RWPE1 (cell line): ENCODE results near the gene ATP8B4.

ENCODE experiments used
- CTCF ChIA-PET: fragments of 350-600 bp; sonication (Branson Sonifier 250); formaldehyde crosslinking; extraction: SDS; loops from one replicate; lab custom pipeline; 2021; lab: Yijun Ruan, JAX
- POLR2A ChIA-PET: fragments of 400-600 bp; formaldehyde crosslinking; extraction: SDS; loops from one replicate; lab custom pipeline; 2020; ENCODE audit warnings: antibody characterized with exemption; ENCODE audit not compliant: low non-redundant PET; lab: Yijun Ruan, JAX
- DNase-seq: peaks from one replicate; pipeline ENCODE4 v3.0.0; 2012; ENCODE audit warnings: low spot score
- H3K27ac ChIP-seq: fragments of 450-650 bp; 2 replicates; pipeline ENCODE4 v1.5.1; 2017
- TF ChIP-seq, protein P1 (sequence below): fragments of 450-650 bp; conservative IDR thresholded peaks from 2 replicates; pipeline ENCODE4 v1.5.1; 2017; ENCODE audit warnings: low read depth, mild to moderate bottlenecking

The ATP8B4 gene

DNA sequence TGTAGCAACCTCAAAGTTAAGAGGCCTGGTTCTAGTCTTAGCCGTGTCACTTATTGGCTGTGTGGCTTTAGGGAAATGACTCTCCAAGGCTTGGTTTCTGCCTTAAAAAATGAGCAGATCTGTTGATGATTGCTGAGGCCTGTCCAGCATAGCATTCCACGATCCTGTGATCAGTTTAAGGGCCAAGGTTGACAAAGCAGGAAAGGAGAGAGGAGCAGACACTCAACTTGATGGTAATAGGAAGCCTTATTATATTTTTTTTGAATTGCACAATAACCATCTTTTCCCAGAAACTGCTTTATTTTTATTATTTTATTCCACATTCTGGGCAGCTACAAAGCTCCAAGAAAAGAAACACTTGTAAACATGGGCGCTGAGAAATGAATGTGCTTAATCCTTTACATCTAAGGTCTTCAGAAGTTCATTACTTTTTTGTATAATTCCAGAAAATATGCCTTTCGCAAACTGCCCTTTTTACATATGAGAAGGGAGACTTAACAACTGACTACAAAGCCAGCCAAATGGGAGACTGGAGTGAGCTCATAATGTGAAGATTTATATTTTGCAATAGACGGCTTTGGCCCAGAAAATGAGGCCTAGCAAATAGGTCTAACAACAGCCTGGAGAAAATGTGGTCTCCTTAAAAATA, 241.0 kb downstream of the ATP8B4 start:
- no peak for DNase-seq
- H3K27ac ChIP-seq: no peak overlapping the region
- ChIA-PET CTCF (no interaction called here), POLR2A (no interaction called here)
- TF ChIP-seq, protein P1, sequence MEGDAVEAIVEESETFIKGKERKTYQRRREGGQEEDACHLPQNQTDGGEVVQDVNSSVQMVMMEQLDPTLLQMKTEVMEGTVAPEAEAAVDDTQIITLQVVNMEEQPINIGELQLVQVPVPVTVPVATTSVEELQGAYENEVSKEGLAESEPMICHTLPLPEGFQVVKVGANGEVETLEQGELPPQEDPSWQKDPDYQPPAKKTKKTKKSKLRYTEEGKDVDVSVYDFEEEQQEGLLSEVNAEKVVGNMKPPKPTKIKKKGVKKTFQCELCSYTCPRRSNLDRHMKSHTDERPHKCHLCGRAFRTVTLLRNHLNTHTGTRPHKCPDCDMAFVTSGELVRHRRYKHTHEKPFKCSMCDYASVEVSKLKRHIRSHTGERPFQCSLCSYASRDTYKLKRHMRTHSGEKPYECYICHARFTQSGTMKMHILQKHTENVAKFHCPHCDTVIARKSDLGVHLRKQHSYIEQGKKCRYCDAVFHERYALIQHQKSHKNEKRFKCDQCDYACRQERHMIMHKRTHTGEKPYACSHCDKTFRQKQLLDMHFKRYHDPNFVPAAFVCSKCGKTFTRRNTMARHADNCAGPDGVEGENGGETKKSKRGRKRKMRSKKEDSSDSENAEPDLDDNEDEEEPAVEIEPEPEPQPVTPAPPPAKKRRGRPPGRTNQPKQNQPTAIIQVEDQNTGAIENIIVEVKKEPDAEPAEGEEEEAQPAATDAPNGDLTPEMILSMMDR: no peak

DNA sequence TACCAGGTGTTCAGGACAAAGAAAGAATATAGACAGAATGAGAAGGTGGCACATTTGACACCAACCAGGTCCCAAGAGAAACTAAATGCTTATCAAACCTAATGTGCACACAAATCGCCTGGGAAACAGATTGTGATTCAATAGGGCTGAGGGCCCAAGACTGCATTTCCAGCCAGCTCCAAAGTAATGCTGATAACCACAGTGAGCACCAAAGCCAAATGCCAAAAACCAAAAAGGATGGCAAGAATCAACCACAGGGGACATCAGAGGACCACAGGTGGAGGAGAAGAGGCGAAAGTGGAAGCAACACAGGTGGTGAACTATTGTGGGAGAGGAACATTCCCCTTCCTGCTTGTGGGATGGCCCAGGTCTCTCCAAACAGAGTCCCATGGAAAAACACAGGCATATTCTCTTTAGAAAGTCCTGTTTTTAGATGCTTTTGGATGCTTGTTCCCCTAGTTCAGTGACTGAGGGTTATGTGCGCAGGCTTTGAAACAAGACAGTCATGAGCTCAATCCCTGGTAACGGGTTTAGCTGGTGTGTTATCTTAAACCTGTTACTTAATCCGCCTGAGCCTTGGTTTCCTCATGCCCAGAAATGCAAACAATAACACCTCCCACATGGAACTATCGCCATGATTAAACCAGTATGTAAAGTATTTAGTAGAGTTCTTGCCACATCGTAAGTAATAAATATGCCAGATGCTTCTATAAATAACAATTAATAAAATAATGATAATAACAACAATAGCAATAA, 241.7 kb downstream of the ATP8B4 start:
- ChIA-PET CTCF (interaction anchor here (1.1 kb wide), 1 partner anchor 642 kb away, joined by 3 read pairs; no protein-coding TSS in a partner anchor), POLR2A (no interaction called here)
- TF ChIP-seq, protein P1: no peak

DNA sequence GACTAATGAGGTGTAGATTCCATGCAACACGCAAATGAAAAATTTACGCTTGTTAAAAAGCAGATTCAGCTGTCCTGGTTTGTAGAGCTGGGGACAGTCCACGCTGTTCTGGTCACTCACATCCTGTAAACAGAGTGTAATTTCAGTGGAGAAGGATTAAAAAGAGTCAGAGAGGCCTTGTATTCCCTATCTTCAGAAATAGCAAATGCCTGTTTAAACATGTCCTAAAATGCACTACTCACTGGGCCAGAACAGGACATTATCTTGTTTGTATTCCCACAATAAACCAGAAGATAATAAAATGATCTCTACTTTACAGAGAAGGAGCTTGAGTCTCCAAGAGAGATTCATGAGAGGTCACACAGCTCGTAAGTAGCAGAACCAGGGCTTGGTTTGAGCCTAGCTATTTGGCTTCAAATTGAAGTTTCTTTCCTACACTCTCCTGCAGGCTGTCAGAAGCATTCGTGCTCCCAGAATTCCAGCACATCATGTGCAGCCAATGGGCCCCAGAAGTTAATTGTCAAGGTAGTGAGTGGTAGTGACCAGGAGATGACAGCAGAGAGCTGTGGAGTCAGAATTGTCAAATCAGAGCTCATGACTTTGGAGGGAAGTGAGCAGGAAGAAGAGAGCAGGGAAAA, 242.5 kb downstream of the ATP8B4 start:
- no peak overlapping the region for H3K27ac ChIP-seq
- ChIA-PET CTCF (interaction anchor here (0.6 to 1.1 kb wide), 2 partner anchors 72 to 641 kb away, joined by 3 read pairs; no protein-coding TSS in a partner anchor), POLR2A (no interaction called here)
- TF ChIP-seq, protein P1: no peak
- no peak for DNase-seq

More for the DNA sequence above, 241.7 kb downstream of the ATP8B4 start:
- H3K27ac ChIP-seq: no peak overlapping the region
- no peak for DNase-seq

DNA sequence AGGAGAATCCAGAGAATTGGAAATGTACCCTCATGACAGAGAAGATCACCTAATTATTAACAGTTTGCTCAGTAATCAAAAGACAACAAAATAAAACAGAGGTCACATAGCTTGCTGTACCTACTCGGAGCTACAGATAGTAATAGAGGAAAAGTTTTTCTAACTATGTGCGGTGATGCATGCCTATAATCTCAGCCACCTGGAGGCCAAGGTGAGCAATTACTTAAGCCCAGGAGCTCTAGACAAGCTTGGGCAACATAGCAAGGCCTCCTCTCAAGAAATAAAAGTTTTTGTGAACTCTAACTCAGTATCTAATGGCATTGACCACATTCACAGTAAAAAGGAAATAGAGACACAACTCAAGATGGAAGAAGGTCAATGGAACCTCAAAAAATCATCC, 243.6 kb downstream of the ATP8B4 start:
- DNase-seq: no peak
- POLR2A ChIA-PET: no interaction called here
- TF ChIP-seq, protein P1: no peak
- no peak overlapping the region for H3K27ac ChIP-seq
- CTCF ChIA-PET: interaction anchor here (0.7 kb wide), 1 partner anchor 30 kb away, joined by 3 read pairs; no protein-coding TSS in a partner anchor

DNA sequence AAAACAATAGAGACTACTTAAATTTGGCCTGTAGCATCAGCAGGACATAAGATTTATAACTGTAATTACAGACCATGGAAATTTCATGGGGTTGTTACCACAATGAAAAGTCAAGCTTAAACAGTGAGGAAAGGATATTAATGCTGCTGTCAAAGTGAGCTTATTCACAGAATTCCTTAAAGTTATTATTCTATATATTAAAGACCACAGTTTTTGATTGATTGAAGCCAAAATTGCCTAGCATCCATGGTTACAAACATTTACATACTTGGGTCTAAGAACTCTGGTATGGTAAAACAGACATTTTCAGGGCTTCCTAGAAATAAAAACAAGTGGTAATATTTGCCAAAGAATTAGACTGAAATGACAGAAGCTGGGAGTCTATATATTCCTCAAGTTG, 248.6 kb downstream of the ATP8B4 start:
- CTCF ChIA-PET: no interaction called here

DNA sequence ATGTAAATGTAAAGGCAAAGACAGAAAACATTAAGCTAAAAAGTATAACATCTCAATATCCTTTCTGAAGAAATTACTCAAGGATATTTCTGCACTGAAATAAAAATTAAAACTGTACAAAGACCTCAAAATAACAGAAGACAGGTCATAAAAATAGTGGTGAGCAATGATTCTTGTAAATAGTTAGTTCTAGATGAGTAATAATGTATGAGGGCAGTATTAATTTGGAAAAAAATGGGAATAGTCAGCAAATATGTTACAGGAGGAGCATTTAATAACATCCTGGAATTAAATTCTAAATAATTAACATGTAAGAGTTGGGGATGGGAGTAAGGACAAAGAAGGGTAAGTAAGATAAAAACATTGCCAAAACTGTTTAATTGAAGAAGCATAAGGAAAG, 250.7 kb downstream of the ATP8B4 start:
- POLR2A ChIA-PET: no interaction called here
- TF ChIP-seq, protein P1: no peak
- H3K27ac ChIP-seq: no peak overlapping the region
- no peak for DNase-seq
- CTCF ChIA-PET: no interaction called here

More for the DNA sequence above, 248.6 kb downstream of the ATP8B4 start:
- H3K27ac ChIP-seq: no peak overlapping the region
- POLR2A ChIA-PET: no interaction called here
- TF ChIP-seq, protein P1: no peak
- no peak for DNase-seq
